ENCODE measurements around the gene SLC22A6.

The SLC22A6 gene

GRCh38 chr11:63019506-63019905 is 34.7 kb upstream of the SLC22A6 start:
- no peak overlapping the region for H3K9ac ChIP-seq (ENCODE audit: insufficient read length, low read depth)
- H3K4me3 ChIP-seq (ENCODE audit: insufficient read length, low read depth) = no peak overlapping the region
- TF ChIP-seq SUZ12 (IDR thresholded peaks at IDR 0.05; ENCODE audit: extremely low read depth, insufficient read depth, insufficient read length) (no peak), ZNF274 (IDR thresholded peaks at IDR 0.05; ENCODE audit: low read depth, low read length) (no peak), YY1 (IDR thresholded peaks at IDR 0.05; ENCODE audit: insufficient read depth, insufficient read length) (no peak)
- no peak for DNase-seq (ENCODE audit: low read depth, low spot score)
- no peaks in the 10 kb centered on the region for H3K36me3 ChIP-seq (ENCODE audit: insufficient read depth, insufficient read length, low read length)
- peaks cover 21% of the 10 kb centered on the region for H3K4me1 ChIP-seq (ENCODE audit: insufficient read depth, insufficient read length)
- peaks cover 6% of the 10 kb centered on the region for H3K27me3 ChIP-seq (ENCODE audit: insufficient read depth, insufficient read length)
- no peaks in the 10 kb centered on the region for H3K9me3 ChIP-seq (ENCODE audit: insufficient read depth, low read length)

- TF ChIP-seq SUZ12 (IDR thresholded peaks at IDR 0.05; ENCODE audit: extremely low read depth, insufficient read depth, insufficient read length) = no peak
- no peak for DNase-seq (ENCODE audit: low read depth, low spot score)
- H3K9ac ChIP-seq (ENCODE audit: insufficient read length, low read depth) = no peak overlapping the region
- H3K4me3 ChIP-seq (ENCODE audit: insufficient read length, low read depth) = no peak overlapping the region
- H3K27me3 ChIP-seq (ENCODE audit: insufficient read depth, insufficient read length) = no peaks in the 10 kb centered on the region
- H3K36me3 ChIP-seq (ENCODE audit: insufficient read depth, insufficient read length, low read length) = no peaks in the 10 kb centered on the region
- peaks cover 17% of the 10 kb centered on the region for H3K4me1 ChIP-seq (ENCODE audit: insufficient read depth, insufficient read length)
- no peaks in the 10 kb centered on the region for H3K9me3 ChIP-seq (ENCODE audit: insufficient read depth, low read length)
Observed at GRCh38 chr11:63017306-63017974, 32.7 kb upstream of the SLC22A6 start.

GRCh38 chr11:63015521-63016215 is 30.9 kb upstream of the SLC22A6 start, which contains the start of gene SLC22A8:
Gene SLC22A8, minus strand, starts transcription at chr11:63015841. Its CDS starts 883 bp downstream, at chr11:63014958.
- no peaks in the 10 kb centered on the region for H3K36me3 ChIP-seq (ENCODE audit: insufficient read depth, insufficient read length, low read length)
- H3K9me3 ChIP-seq (ENCODE audit: insufficient read depth, low read length) = no peaks in the 10 kb centered on the region
- no peaks in the 10 kb centered on the region for H3K27me3 ChIP-seq (ENCODE audit: insufficient read depth, insufficient read length)
- DNase-seq (ENCODE audit: low read depth, low spot score) = no peak
- TF ChIP-seq YY1 (IDR thresholded peaks at IDR 0.05; ENCODE audit: insufficient read depth, insufficient read length) (no peak), SUZ12 (IDR thresholded peaks at IDR 0.05; ENCODE audit: extremely low read depth, insufficient read depth, insufficient read length) (no peak), ZNF274 (IDR thresholded peaks at IDR 0.05; ENCODE audit: low read depth, low read length) (no peak)
- H3K9ac ChIP-seq (ENCODE audit: insufficient read length, low read depth) = peak within 1 kb of the TSS; percentile 43
- peaks cover 25% of the 10 kb centered on the region for H3K4me1 ChIP-seq (ENCODE audit: insufficient read depth, insufficient read length)
- no peak within 1 kb of the TSS for H3K4me3 ChIP-seq (ENCODE audit: insufficient read length, low read depth)

GRCh38 chr11:63014408-63015055 is 29.8 kb upstream of the SLC22A6 start:
- H3K4me1 ChIP-seq (ENCODE audit: insufficient read depth, insufficient read length) = peaks cover 35% of the 10 kb centered on the region
- no peak for TF ChIP-seq SUZ12 (IDR thresholded peaks at IDR 0.05; ENCODE audit: extremely low read depth, insufficient read depth, insufficient read length)
- TF ChIP-seq YY1 (IDR thresholded peaks at IDR 0.05; ENCODE audit: insufficient read depth, insufficient read length) = no peak
- TF ChIP-seq ZNF274 (IDR thresholded peaks at IDR 0.05; ENCODE audit: low read depth, low read length) = no peak
- no peak overlapping the region for H3K9ac ChIP-seq (ENCODE audit: insufficient read length, low read depth)
- DNase-seq (ENCODE audit: low read depth, low spot score) = no peak
- no peaks in the 10 kb centered on the region for H3K27me3 ChIP-seq (ENCODE audit: insufficient read depth, insufficient read length)
- H3K9me3 ChIP-seq (ENCODE audit: insufficient read depth, low read length) = no peaks in the 10 kb centered on the region
- H3K4me3 ChIP-seq (ENCODE audit: insufficient read length, low read depth) = no peak overlapping the region
- H3K36me3 ChIP-seq (ENCODE audit: insufficient read depth, insufficient read length, low read length) = no peaks in the 10 kb centered on the region

GRCh38 chr11:63012839-63013238 is 28.1 kb upstream of the SLC22A6 start:
- TF ChIP-seq SUZ12 (IDR thresholded peaks at IDR 0.05; ENCODE audit: extremely low read depth, insufficient read depth, insufficient read length) (no peak), YY1 (IDR thresholded peaks at IDR 0.05; ENCODE audit: insufficient read depth, insufficient read length) (no peak), ZNF274 (IDR thresholded peaks at IDR 0.05; ENCODE audit: low read depth, low read length) (no peak)
- Histone ChIP-seq H3K9ac (ENCODE audit: insufficient read length, low read depth) (no peak overlapping the region), H3K4me1 (ENCODE audit: insufficient read depth, insufficient read length) (peaks cover 42% of the 10 kb centered on the region), H3K36me3 (ENCODE audit: insufficient read depth, insufficient read length, low read length) (no peaks in the 10 kb centered on the region), H3K27me3 (ENCODE audit: insufficient read depth, insufficient read length) (no peaks in the 10 kb centered on the region), H3K9me3 (ENCODE audit: insufficient read depth, low read length) (no peaks in the 10 kb centered on the region), H3K4me3 (ENCODE audit: insufficient read length, low read depth) (no peak overlapping the region)
- DNase-seq (ENCODE audit: low read depth, low spot score) = no peak

GRCh38 chr11:63012430-63012829 is 27.7 kb upstream of the SLC22A6 start:
- Histone ChIP-seq H3K4me3 (ENCODE audit: insufficient read length, low read depth) (no peak overlapping the region), H3K36me3 (ENCODE audit: insufficient read depth, insufficient read length, low read length) (no peaks in the 10 kb centered on the region), H3K4me1 (ENCODE audit: insufficient read depth, insufficient read length) (peaks cover 38% of the 10 kb centered on the region), H3K9ac (ENCODE audit: insufficient read length, low read depth) (peak overlapping the region; percentile 4), H3K9me3 (ENCODE audit: insufficient read depth, low read length) (no peaks in the 10 kb centered on the region), H3K27me3 (ENCODE audit: insufficient read depth, insufficient read length) (no peaks in the 10 kb centered on the region)
- no peak for DNase-seq (ENCODE audit: low read depth, low spot score)
- TF ChIP-seq YY1 (IDR thresholded peaks at IDR 0.05; ENCODE audit: insufficient read depth, insufficient read length) = no peak
- no peak for TF ChIP-seq SUZ12 (IDR thresholded peaks at IDR 0.05; ENCODE audit: extremely low read depth, insufficient read depth, insufficient read length)

- Histone ChIP-seq H3K36me3 (ENCODE audit: insufficient read depth, insufficient read length, low read length) (no peaks in the 10 kb centered on the region), H3K9me3 (ENCODE audit: insufficient read depth, low read length) (no peaks in the 10 kb centered on the region), H3K4me1 (ENCODE audit: insufficient read depth, insufficient read length) (peaks cover 35% of the 10 kb centered on the region), H3K9ac (ENCODE audit: insufficient read length, low read depth) (no peak overlapping the region), H3K4me3 (ENCODE audit: insufficient read length, low read depth) (no peak overlapping the region), H3K27me3 (ENCODE audit: insufficient read depth, insufficient read length) (no peaks in the 10 kb centered on the region)
- TF ChIP-seq SUZ12 (IDR thresholded peaks at IDR 0.05; ENCODE audit: extremely low read depth, insufficient read depth, insufficient read length) (no peak), ZNF274 (IDR thresholded peaks at IDR 0.05; ENCODE audit: low read depth, low read length) (no peak), YY1 (IDR thresholded peaks at IDR 0.05; ENCODE audit: insufficient read depth, insufficient read length) (no peak)
- no peak for DNase-seq (ENCODE audit: low read depth, low spot score)
Observed at GRCh38 chr11:63010934-63011439, 26.2 kb upstream of the SLC22A6 start.

All from NT2/D1 (cell line).